WERI-Rb-1 (cell line): ENCODE measurements around the gene CRYBG2.
A peak's percentile ranks its signal among the peaks of the same experiment; 100 is the strongest.

Experiments
- DNase-seq: peaks from one replicate; pipeline ENCODE4 v3.0.0-alpha.2; 2020
- H3K27ac ChIP-seq: fragments of 250-450 bp; sonication (Bioruptor Pico); 2 replicates; pipeline ENCODE4 v1.5.1; 2020; ENCODE audit warnings: mild to moderate bottlenecking, moderate library complexity
- H3K27me3 ChIP-seq: fragments of 250-450 bp; sonication (Bioruptor Pico); 2 replicates; pipeline ENCODE4 v1.5.1; 2021; ENCODE audit warnings: mild to moderate bottlenecking, low read depth, moderate library complexity; ENCODE audit not compliant: insufficient read depth, severe bottlenecking
- H3K36me3 ChIP-seq: fragments of 250-450 bp; sonication (Bioruptor Pico); 2 replicates; pipeline ENCODE4 v1.5.1; 2020; ENCODE audit warnings: mild to moderate bottlenecking, moderate library complexity
- H3K4me3 ChIP-seq: 2 replicates; pipeline ENCODE4 v1.5.1; 2011; ENCODE audit warnings: low read depth, mild to moderate bottlenecking, control low read depth, low read length
- H3K9me3 ChIP-seq: fragments of 250-450 bp; sonication (Bioruptor Pico); 2 replicates; pipeline ENCODE4 v1.5.1; 2021; ENCODE audit warnings: mild to moderate bottlenecking, moderate library complexity; ENCODE audit not compliant: severe bottlenecking
- CTCF ChIP-seq: IDR thresholded peaks from 2 replicates; pipeline ENCODE4 v1.5.1; 2011; ENCODE audit warnings: low read depth, mild to moderate bottlenecking, control low read depth, inconsistent platforms, low read length

Gene CRYBG2

GRCh38 chr1:26327956-26328362, 26.0 kb downstream of the CRYBG2 start:
- H3K27me3 ChIP-seq = no peaks in the 10 kb centered on the region
- peak; percentile 89 for DNase-seq
- H3K9me3 ChIP-seq = no peaks in the 10 kb centered on the region
- peaks cover 24% of the 10 kb centered on the region for H3K36me3 ChIP-seq
- H3K4me3 ChIP-seq = no peak overlapping the region
- TF ChIP-seq CTCF = peak; percentile 56
- H3K27ac ChIP-seq = peak overlapping the region; percentile 73

GRCh38 chr1:26324550-26324949, 29.4 kb downstream of the CRYBG2 start:
- H3K27ac ChIP-seq = no peak overlapping the region
- no peak for DNase-seq
- H3K9me3 ChIP-seq = no peaks in the 10 kb centered on the region
- no peak for TF ChIP-seq CTCF
- H3K4me3 ChIP-seq = no peak overlapping the region
- peaks cover 32% of the 10 kb centered on the region for H3K36me3 ChIP-seq
- no peaks in the 10 kb centered on the region for H3K27me3 ChIP-seq

- Histone ChIP-seq H3K27ac (no peak overlapping the region), H3K4me3 (no peak overlapping the region), H3K36me3 (peaks cover 32% of the 10 kb centered on the region), H3K9me3 (no peaks in the 10 kb centered on the region), H3K27me3 (no peaks in the 10 kb centered on the region)
- no peak for DNase-seq
- TF ChIP-seq CTCF = no peak
These were observed 30.5 kb downstream of the CRYBG2 start for GRCh38 chr1:26323382-26323781.

GRCh38 chr1:26322042-26322331, 31.9 kb downstream of the CRYBG2 start:
- no peak for DNase-seq
- Histone ChIP-seq H3K27ac (no peak overlapping the region), H3K36me3 (peaks cover 32% of the 10 kb centered on the region), H3K4me3 (no peak overlapping the region), H3K27me3 (no peaks in the 10 kb centered on the region), H3K9me3 (no peaks in the 10 kb centered on the region)
- TF ChIP-seq CTCF = no peak

- Histone ChIP-seq H3K4me3 (no peak overlapping the region), H3K27me3 (no peaks in the 10 kb centered on the region), H3K36me3 (peaks cover 32% of the 10 kb centered on the region), H3K9me3 (no peaks in the 10 kb centered on the region), H3K27ac (no peak overlapping the region)
- TF ChIP-seq CTCF = peak; percentile 85
- DNase-seq = peak; percentile 92
These were observed 32.5 kb downstream of the CRYBG2 start for GRCh38 chr1:26321315-26322041.

- Histone ChIP-seq H3K27me3 (no peaks in the 10 kb centered on the region), H3K27ac (no peak overlapping the region), H3K9me3 (no peaks in the 10 kb centered on the region), H3K4me3 (no peak overlapping the region), H3K36me3 (peaks cover 32% of the 10 kb centered on the region)
- TF ChIP-seq CTCF = no peak
- no peak for DNase-seq
These were observed 33.0 kb downstream of the CRYBG2 start for GRCh38 chr1:26320896-26321295.
